NK-92 (cell line): ENCODE data around the gene KRT9.
"Not testable (repeated sequence)": the region's sequence is repeated elsewhere in the genome, so short reads cannot be mapped to it uniquely, and the experiment has no call there.

Experiments
- DNase-seq: peaks from one replicate; lab custom pipeline; 2025; ENCODE audit not compliant: unreplicated experiment; lab: John Stamatoyannopoulos, UW

Gene KRT9

GRCh38 chr17:41606930-41607329 lies 35.1 kb upstream of the KRT9 start:
- DNase-seq: not testable (repeated sequence)

GRCh38 chr17:41602524-41602923 lies 30.7 kb upstream of the KRT9 start:
- DNase-seq: no peak

DNA sequence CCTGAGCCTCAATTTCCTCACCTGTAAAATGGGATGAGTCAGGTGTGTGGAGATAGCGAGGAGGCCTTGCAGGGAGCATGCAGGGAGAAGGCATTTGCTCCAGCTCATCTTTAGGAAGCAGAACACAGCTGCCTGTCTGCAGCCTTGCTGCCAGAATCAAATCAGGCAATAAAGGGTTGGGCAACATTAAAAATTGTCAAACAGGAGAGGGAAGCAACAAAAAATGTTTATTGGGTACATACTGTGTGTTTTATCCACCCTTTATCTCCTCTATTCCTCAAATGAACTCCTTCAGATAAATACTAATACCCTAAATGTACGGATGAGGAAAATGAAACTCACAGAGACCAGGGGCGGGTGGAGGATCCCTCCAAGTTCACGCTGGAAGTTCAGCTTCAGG lies 28.5 kb upstream of the KRT9 start:
- DNase-seq: no peak

DNA sequence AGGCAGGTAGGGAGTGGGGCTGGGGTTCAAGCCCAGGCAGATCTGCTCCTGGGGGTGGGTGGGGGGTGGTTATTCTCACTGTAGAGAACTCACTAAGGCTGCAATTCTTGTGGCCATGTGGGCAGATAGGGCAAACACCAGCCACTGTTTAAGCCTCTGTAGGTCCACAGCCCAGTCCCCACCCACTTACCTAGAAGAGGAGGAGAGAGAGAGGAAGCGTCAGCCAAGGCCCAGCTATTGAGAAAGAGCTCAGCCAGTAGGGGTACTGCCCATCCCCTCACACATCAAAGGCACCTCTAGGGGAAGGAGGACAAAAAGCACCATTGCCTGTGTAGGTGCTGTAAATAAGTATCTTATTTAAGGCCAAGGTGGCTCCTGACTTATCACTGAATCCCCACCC lies 27.8 kb upstream of the KRT9 start:
- no peak for DNase-seq

DNA sequence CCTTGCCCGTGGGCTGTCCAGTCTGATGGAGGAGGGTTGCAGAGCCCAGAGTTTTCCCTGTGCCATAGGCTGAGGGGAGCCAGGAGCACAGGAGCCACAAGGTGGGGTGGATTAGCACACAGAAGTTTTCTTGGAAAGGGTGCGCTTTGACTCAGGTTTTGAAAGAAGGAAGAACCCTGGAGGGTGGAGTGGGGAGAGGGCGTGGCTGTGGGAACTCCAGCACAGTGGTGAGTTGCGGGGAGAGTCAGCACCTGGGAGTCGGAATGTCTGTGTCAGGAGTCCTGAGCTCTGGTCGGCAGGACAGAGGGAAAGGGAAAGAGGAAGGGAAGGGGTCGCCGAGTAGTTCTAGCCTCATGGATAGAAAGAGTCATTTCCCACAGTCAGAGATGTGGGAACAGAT lies 23.7 kb upstream of the KRT9 start:
- DNase-seq: no peak

DNA sequence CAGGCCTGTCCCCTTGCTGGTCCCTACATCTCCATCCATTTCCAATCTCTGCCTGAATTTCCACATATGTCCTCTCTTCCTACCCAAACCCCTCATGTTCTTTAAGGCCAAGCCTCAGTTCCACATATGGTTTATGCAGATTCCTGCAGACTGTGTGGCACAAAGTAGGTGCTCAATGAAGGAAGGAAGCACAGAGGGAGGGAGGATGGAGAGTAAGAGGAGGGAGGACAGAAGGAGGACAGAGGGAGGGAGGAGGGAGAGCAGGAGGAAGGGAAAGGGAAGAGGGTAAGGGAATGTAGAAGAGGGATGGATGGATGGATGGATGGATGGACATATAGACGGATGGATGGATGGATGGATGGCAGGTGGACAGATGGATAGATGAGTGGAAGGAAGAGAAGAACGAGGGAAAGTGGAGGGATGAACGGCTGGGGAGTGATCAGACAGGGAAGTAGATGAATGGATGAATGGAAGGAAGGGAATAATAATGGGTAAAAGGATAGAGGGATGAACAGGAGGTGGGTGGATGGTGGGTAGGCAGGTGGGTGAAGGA lies 22.6 kb upstream of the KRT9 start:
- DNase-seq: no peak

DNA sequence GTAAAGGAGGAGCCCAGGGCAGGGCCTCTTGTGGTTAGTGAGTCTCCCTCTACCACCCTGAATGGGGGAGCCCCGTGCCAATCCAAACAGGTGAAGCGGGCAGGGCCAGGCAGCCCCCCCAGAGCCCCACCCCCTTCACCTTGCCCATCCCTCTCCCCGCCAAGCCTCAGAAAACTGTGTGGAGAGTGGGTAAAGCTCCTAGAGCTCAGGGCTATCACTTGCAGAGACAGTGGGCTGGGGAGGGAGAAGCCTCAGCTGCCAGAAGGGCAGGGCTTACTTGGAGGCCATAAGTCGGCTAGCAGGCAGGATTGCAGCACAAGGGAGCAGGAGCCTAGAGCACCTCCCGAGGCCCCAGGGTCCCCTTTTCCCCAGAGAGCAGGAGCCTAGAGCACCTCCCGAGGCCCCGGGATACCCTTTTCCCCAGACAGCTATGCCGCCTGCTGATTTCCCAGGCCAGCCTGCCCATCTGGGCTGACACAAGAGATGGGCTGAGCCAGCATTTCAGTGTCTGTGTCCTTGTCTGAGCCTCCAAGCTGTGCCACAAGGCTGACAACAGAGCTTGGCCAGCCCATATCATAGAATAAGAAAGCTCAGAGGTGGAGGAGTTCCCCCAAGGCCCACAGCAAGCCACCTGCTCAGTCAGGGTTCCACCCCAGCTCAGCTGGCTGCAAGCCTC lies 21.6 kb upstream of the KRT9 start:
- no peak for DNase-seq

DNA sequence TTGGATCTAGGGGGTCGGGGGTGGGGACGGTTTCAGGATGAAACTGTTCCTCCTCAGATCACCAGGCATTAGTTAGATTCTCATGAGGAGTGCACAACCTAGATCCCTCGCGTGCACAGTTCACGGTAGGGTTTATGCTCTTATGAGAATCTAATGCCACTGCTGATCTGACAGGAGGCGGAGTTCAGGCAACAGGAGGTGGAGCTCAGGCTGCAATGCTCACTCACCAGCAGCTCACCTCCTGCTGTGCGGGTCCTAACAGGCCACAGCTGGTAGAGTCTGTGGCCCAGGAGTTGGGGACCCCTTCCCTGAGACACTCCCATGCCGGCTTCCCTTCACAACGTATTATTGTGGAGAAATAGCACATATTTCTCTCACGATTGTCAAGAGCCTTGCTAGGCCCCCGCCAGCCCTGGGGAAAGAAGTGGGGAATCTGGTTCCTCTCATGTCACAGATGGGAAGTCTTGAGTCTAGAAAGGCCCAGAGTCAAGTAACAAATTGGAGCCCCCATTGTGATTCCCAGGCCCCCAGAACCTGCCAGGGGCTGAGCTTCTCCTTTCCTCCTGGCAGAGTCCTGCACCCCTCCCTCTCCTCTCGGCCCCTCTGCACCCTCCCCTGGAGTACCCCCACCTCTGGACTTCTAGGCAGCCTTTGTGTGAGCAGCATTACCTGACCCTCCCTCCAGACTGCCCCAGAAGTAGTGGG lies 20.9 kb upstream of the KRT9 start:
- no peak for DNase-seq

DNA sequence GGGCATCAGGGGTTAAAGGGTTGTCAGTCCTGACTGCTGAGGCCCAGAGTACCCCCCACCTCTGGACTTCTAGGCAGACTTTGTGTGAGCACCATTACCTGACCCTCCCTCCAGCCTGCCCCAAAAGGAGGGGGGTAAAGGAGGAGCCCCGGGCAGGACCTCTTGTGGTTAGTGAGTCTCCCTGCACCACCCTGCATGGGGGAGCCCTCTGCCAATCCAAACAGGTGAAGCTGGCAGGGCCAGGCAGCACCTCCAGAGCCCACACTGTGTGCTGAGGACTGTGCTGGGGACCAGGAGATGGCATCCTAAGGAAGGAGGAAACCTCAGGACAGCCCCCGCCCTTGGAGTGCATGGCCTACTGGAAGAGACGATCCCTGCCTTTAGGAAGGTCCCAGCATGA lies 17.4 kb upstream of the KRT9 start:
- no peak for DNase-seq

DNA sequence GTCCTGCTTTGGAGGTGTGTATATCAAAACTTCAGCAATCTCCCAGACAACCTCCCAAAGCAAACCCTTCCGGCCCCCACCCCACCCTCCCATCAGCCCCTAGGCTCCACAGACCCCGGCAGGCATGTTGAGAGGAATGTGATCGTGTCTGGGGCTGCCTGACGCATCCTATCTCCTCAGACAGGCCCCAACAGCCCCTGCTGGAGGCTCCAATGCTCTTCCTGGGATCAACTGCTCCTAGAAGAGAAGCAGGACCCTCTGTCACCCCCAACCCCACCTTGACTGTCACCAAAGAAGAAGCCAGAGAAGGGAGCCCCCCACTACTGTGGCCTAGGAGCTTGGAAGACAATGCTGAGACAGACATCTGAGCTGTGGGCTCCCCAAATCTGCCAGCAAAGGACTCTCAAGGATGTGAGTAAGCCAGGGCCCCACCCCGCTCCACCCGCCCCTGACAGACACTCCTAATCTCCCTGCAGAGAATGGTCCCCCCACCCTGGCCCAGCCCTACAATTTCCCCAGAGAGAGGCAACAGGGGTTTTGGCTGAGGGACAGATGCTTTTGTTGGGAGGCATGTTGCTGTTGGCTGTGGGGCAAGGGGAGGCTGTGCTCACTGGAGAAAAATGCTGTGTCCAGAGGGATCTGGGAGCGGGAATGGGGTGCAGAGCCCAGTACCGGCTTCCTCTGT lies 16.4 kb upstream of the KRT9 start:
- DNase-seq: no peak

GRCh38 chr17:41586863-41587495 lies 15.1 kb upstream of the KRT9 start, which contains the start of gene KRT14:
Gene KRT14 (minus strand): TSS chr17:41586895. CDS start chr17:41586834, 61 bp downstream.
- no peak for DNase-seq

DNA sequence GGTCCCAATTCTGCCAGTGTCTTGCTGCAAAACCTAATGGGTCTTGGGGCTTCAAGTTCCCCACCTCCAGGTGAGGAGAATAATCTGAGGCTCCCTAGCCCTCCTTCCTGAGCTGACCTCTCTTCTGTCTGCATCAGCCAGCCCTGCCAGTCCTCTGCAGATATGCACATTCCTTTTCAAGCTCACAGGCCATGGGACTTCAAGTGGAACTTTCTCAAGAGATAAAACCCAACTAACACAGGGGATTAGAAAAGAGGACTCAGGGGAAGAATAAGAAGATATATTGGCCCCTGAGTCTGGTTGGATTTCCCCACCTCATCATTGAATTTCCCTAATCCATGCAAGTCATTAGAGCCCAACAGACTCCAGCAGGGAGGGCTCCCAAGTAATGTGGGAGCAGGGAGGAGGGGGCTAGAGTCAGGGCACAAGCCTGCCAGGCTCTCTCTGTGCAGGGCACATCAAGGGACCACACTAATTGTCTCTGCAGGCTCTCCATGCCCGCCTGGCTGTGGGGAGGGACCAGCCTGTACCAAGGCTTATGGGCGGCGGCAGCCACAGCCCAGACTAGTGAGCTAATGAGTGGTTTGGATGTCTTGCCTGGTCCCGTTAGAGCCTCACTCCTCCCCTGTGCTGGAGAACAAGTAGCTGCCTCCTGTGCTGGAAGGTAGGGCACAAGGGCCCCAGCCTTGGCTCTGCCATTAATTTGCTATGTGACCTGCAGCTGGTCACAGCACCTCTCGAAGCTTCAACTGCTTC lies 13.6 kb upstream of the KRT9 start:
- DNase-seq: no peak

- not testable (repeated sequence) for DNase-seq
These were observed 12.6 kb upstream of the KRT9 start for GRCh38 chr17:41584331-41584927.

- no peak for DNase-seq
These were observed 11.6 kb upstream of the KRT9 start for GRCh38 chr17:41583137-41584127.

- not testable (repeated sequence) for DNase-seq
These were observed 10.5 kb upstream of the KRT9 start for GRCh38 chr17:41582061-41582968.

- DNase-seq: no peak
These were observed 9.7 kb upstream of the KRT9 start for GRCh38 chr17:41581366-41582060.

GRCh38 chr17:41580687-41581365 lies 9.0 kb upstream of the KRT9 start:
- no peak for DNase-seq
